Measurements from ENCODE around the gene RRP1.

GRCh38 chr21:43774163-43774562 lies 15.2 kb upstream of the RRP1 start:
- TF ChIP-seq POLR2AphosphoS5 (IDR thresholded peaks at IDR 0.05; ENCODE audit: borderline replicate concordance, low read depth, low read length), result no peak
- no peak for TF ChIP-seq EZH2 (IDR thresholded peaks at IDR 0.05)
- no peak for TF ChIP-seq FOXP2 (optimal IDR thresholded peaks at IDR 0.05; ENCODE audit: control extremely low read depth, extremely low read length, insufficient read depth)

Data from SK-N-MC (cell line).